Measurements from ENCODE around the gene CATSPERZ.

DNA sequence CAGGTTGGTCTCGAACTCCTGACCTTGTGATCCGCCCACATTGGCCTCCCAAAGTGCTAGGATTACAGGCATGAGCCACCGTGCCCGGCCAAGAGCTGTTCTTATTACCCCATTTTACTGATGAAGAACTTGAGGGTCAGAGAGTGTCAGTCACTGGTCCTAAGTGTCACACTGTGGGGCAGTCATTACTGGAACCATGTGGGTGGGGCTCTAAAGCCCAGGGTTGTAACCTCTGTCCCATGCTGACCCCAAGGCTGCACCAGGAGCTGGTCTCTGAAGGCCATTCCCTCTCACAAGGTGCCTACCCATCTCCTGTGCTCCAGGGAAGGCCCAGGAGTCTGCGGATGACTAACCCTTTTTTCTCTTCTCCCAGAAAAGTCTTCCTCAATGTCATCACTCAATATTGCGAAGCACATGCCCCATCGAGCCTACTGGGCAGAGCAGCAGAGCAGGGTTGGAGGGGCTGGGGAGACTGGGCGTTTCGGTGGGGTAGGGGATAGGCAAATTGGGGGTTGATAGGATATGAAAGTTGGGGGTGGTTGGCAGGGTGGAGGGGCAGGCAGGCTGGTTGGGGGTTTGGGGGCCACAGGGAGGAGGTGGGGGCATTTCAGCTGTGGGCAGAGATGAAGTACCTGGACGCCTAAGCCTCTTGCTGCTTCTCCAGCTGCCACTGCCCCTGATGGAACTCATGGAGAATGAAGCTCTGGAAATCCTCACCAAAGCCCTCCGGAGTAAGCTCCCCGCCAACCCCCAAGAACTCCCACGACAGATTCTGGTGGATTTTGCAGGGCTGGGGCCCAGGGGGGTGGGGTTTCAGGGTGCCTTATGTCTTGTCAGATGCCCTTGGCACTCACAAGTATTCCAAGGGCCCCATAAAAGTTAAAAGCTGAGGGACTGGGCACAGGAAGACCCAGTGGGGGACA, 3.2 kb downstream of the CATSPERZ start:
- no peak for TF ChIP-seq POLR2A (IDR thresholded peaks at IDR 0.05)
- TF ChIP-seq, protein P1, sequence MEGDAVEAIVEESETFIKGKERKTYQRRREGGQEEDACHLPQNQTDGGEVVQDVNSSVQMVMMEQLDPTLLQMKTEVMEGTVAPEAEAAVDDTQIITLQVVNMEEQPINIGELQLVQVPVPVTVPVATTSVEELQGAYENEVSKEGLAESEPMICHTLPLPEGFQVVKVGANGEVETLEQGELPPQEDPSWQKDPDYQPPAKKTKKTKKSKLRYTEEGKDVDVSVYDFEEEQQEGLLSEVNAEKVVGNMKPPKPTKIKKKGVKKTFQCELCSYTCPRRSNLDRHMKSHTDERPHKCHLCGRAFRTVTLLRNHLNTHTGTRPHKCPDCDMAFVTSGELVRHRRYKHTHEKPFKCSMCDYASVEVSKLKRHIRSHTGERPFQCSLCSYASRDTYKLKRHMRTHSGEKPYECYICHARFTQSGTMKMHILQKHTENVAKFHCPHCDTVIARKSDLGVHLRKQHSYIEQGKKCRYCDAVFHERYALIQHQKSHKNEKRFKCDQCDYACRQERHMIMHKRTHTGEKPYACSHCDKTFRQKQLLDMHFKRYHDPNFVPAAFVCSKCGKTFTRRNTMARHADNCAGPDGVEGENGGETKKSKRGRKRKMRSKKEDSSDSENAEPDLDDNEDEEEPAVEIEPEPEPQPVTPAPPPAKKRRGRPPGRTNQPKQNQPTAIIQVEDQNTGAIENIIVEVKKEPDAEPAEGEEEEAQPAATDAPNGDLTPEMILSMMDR (IDR thresholded peaks at IDR 0.05): no peak
- no peak for TF ChIP-seq POLR2AphosphoS5 (IDR thresholded peaks at IDR 0.05)
